ENCODE results near the gene IL17REL.

Gene IL17REL

GRCh38 chr22:50053861-50054260, 41.3 kb upstream of the IL17REL start:
- H3K4me3 ChIP-seq (ENCODE audit: low read depth, low read length, poor library complexity, severe bottlenecking): peak overlapping the region; percentile 32
- H4K20me1 ChIP-seq (ENCODE audit: insufficient read depth, low read length): no peaks in the 10 kb centered on the region
- H3K36me3 ChIP-seq (ENCODE audit: insufficient read depth, low read length): no peaks in the 10 kb centered on the region
- no peaks in the 10 kb centered on the region for H3K79me2 ChIP-seq (ENCODE audit: insufficient read depth, low read length)
- no peak overlapping the region for H2AFZ ChIP-seq (ENCODE audit: low read length)
- H3K9me3 ChIP-seq (ENCODE audit: low read length): peaks cover 11% of the 10 kb centered on the region
- H3K27me3 ChIP-seq (ENCODE audit: insufficient read depth, low read length): no peaks in the 10 kb centered on the region; the same call in 1 of the 2 replicates
- peak overlapping the region; percentile 84 for H3K27ac ChIP-seq (ENCODE audit: low read depth, low read length, poor library complexity, severe bottlenecking)
- peaks cover 36% of the 10 kb centered on the region for H3K4me1 ChIP-seq (ENCODE audit: insufficient read depth, low read length, severe bottlenecking)
- TF ChIP-seq, protein P1, sequence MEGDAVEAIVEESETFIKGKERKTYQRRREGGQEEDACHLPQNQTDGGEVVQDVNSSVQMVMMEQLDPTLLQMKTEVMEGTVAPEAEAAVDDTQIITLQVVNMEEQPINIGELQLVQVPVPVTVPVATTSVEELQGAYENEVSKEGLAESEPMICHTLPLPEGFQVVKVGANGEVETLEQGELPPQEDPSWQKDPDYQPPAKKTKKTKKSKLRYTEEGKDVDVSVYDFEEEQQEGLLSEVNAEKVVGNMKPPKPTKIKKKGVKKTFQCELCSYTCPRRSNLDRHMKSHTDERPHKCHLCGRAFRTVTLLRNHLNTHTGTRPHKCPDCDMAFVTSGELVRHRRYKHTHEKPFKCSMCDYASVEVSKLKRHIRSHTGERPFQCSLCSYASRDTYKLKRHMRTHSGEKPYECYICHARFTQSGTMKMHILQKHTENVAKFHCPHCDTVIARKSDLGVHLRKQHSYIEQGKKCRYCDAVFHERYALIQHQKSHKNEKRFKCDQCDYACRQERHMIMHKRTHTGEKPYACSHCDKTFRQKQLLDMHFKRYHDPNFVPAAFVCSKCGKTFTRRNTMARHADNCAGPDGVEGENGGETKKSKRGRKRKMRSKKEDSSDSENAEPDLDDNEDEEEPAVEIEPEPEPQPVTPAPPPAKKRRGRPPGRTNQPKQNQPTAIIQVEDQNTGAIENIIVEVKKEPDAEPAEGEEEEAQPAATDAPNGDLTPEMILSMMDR (IDR thresholded peaks at IDR 0.05; ENCODE audit: low read length): no peak
- no peak for TF ChIP-seq EZH2 (IDR thresholded peaks at IDR 0.05; ENCODE audit: borderline replicate concordance, low read length)
- peak overlapping the region; percentile 10; the same call in 1 of the 2 replicates for H3K4me2 ChIP-seq (ENCODE audit: low read length)
- no peak overlapping the region; the same call in 1 of the 2 replicates for H3K9ac ChIP-seq (ENCODE audit: low read length)
- H3K9me2 ChIP-seq (ENCODE audit: low read depth, low read length): no peaks in the 10 kb centered on the region
- H3F3A ChIP-seq (ENCODE audit: insufficient read depth, low read length): no peaks in the 10 kb centered on the region

- H3F3A ChIP-seq (ENCODE audit: insufficient read depth, low read length): no peaks in the 10 kb centered on the region
- H3K36me3 ChIP-seq (ENCODE audit: insufficient read depth, low read length): no peaks in the 10 kb centered on the region
- no peak overlapping the region for H2AFZ ChIP-seq (ENCODE audit: low read length)
- H3K4me1 ChIP-seq (ENCODE audit: insufficient read depth, low read length, severe bottlenecking): peaks cover 30% of the 10 kb centered on the region
- H3K9ac ChIP-seq (ENCODE audit: low read length): no peak overlapping the region
- H3K9me2 ChIP-seq (ENCODE audit: low read depth, low read length): no peaks in the 10 kb centered on the region
- no peak overlapping the region for H3K4me2 ChIP-seq (ENCODE audit: low read length)
- H3K9me3 ChIP-seq (ENCODE audit: low read length): peaks cover 11% of the 10 kb centered on the region
- H3K4me3 ChIP-seq (ENCODE audit: low read depth, low read length, poor library complexity, severe bottlenecking): no peak overlapping the region
- H3K27me3 ChIP-seq (ENCODE audit: insufficient read depth, low read length): no peaks in the 10 kb centered on the region; the same call in 1 of the 2 replicates
- no peaks in the 10 kb centered on the region for H4K20me1 ChIP-seq (ENCODE audit: insufficient read depth, low read length)
- TF ChIP-seq, protein P1 (IDR thresholded peaks at IDR 0.05; ENCODE audit: low read length): no peak
- TF ChIP-seq EZH2 (IDR thresholded peaks at IDR 0.05; ENCODE audit: borderline replicate concordance, low read length): no peak
- no peaks in the 10 kb centered on the region for H3K79me2 ChIP-seq (ENCODE audit: insufficient read depth, low read length)
- H3K27ac ChIP-seq (ENCODE audit: low read depth, low read length, poor library complexity, severe bottlenecking): no peak overlapping the region
Measured at GRCh38 chr22:50051930-50052329, 39.4 kb upstream of the IL17REL start.

DNA sequence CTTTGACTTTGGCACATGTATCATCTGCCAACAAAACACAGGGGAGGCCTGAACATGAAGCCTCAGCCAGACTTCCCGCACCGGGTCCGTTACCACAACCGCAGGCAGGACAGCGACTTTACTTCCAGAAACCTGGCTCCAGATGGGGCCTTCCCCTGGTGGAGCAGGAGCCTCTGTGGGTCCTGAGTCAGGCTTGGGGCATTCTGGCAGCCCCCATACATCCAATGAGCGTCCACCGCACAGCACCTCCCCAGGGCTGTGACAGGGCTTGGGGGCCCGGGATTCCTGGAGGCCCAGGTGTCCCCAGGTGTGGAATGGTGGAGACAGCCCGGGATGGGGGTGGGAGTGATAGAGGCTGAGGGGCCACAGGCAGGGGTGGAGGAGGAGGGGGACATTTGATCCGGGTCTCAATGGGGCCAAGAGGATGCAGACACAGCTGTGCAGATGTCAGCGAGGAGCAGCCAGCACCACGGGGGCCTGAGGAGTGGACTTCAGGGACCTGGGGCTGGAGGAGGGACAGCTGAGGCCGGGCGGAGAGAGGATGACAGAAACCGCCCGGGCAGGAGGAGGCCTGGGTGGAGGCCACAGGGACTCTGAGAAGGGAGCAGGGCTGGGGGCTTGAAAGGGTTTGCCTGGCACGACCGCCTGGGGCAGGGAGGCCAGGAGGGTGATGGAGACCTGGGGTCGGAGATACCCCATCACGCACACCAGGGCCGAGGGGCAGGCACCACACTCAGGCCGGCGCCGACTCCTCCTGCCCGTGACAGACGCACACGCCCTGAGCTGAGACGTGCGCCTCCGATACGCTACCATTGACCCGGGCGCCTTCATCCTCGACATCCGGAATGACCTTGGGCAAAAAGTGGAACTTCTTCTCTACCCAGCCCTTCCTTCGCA, 37.0 kb upstream of the IL17REL start:
- H3K27me3 ChIP-seq (ENCODE audit: insufficient read depth, low read length): no peaks in the 10 kb centered on the region; the same call in 1 of the 2 replicates
- no peaks in the 10 kb centered on the region for H3K79me2 ChIP-seq (ENCODE audit: insufficient read depth, low read length)
- H3K4me2 ChIP-seq (ENCODE audit: low read length): no peak overlapping the region
- peaks cover 11% of the 10 kb centered on the region for H3K9me3 ChIP-seq (ENCODE audit: low read length)
- no peak overlapping the region for H3K9ac ChIP-seq (ENCODE audit: low read length)
- H2AFZ ChIP-seq (ENCODE audit: low read length): no peak overlapping the region
- no peak overlapping the region for H3K4me3 ChIP-seq (ENCODE audit: low read depth, low read length, poor library complexity, severe bottlenecking)
- no peaks in the 10 kb centered on the region for H3K36me3 ChIP-seq (ENCODE audit: insufficient read depth, low read length)
- no peak for TF ChIP-seq EZH2 (IDR thresholded peaks at IDR 0.05; ENCODE audit: borderline replicate concordance, low read length)
- TF ChIP-seq, protein P1 (IDR thresholded peaks at IDR 0.05; ENCODE audit: low read length): no peak
- H3K27ac ChIP-seq (ENCODE audit: low read depth, low read length, poor library complexity, severe bottlenecking): no peak overlapping the region
- H3K9me2 ChIP-seq (ENCODE audit: low read depth, low read length): no peaks in the 10 kb centered on the region
- no peaks in the 10 kb centered on the region for H3F3A ChIP-seq (ENCODE audit: insufficient read depth, low read length)
- H3K4me1 ChIP-seq (ENCODE audit: insufficient read depth, low read length, severe bottlenecking): peaks cover 8% of the 10 kb centered on the region
- H4K20me1 ChIP-seq (ENCODE audit: insufficient read depth, low read length): no peaks in the 10 kb centered on the region

All from OCI-LY1 (cell line).